ENCODE data around the gene NT5E. TPM values are rescaled to one million over a fixed set of nuclear protein-coding genes. Genes with fewer than 3 reads are reported as not detected.
A peak's percentile ranks its signal among the peaks of the same experiment; 100 is the strongest.

NT5E gene
- total RNA-seq, 1 experiment from 2014 or later, result 76.5 TPM

GRCh38 chr6:85456782-85457181 lies 6.9 kb downstream of the NT5E start:
- H3K9me3 Mint-ChIP-seq (ENCODE audit: low read depth, unreplicated experiment), result no peaks in the 10 kb centered on the region
- no peaks in the 10 kb centered on the region for H3K36me3 Mint-ChIP-seq (ENCODE audit: insufficient read depth, unreplicated experiment)
- H3K4me3 Mint-ChIP-seq (ENCODE audit: low read depth, unreplicated experiment), result no peak overlapping the region
- TF ChIP-seq, protein P1, sequence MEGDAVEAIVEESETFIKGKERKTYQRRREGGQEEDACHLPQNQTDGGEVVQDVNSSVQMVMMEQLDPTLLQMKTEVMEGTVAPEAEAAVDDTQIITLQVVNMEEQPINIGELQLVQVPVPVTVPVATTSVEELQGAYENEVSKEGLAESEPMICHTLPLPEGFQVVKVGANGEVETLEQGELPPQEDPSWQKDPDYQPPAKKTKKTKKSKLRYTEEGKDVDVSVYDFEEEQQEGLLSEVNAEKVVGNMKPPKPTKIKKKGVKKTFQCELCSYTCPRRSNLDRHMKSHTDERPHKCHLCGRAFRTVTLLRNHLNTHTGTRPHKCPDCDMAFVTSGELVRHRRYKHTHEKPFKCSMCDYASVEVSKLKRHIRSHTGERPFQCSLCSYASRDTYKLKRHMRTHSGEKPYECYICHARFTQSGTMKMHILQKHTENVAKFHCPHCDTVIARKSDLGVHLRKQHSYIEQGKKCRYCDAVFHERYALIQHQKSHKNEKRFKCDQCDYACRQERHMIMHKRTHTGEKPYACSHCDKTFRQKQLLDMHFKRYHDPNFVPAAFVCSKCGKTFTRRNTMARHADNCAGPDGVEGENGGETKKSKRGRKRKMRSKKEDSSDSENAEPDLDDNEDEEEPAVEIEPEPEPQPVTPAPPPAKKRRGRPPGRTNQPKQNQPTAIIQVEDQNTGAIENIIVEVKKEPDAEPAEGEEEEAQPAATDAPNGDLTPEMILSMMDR (IDR thresholded peaks at IDR 0.05; ENCODE audit: unreplicated experiment), result no peak
- peak overlapping the region; percentile 9 for H3K27ac Mint-ChIP-seq (ENCODE audit: unreplicated experiment)
- CTCF ChIA-PET, result no interaction called here
- intact Hi-C loops (cut with micrococcal nuclease; ENCODE audit: unreplicated experiment), result no loop called here
- no peaks in the 10 kb centered on the region for H3K27me3 Mint-ChIP-seq (ENCODE audit: unreplicated experiment)
- peaks cover 82% of the 10 kb centered on the region for H3K4me1 Mint-ChIP-seq (ENCODE audit: low read depth, unreplicated experiment)
- no TSS peak for BruUV-seq (replicated peaks)
- DNase-seq, result no peak

GRCh38 chr6:85458184-85458583 lies 8.3 kb downstream of the NT5E start:
- no TSS peak for BruUV-seq (replicated peaks)
- H3K4me1 Mint-ChIP-seq (ENCODE audit: low read depth, unreplicated experiment), result peaks cover 82% of the 10 kb centered on the region
- H3K27ac Mint-ChIP-seq (ENCODE audit: unreplicated experiment), result no peak overlapping the region
- H3K4me3 Mint-ChIP-seq (ENCODE audit: low read depth, unreplicated experiment), result no peak overlapping the region
- no peaks in the 10 kb centered on the region for H3K27me3 Mint-ChIP-seq (ENCODE audit: unreplicated experiment)
- no peak for DNase-seq
- TF ChIP-seq, protein P1 (IDR thresholded peaks at IDR 0.05; ENCODE audit: unreplicated experiment), result no peak
- peaks cover 4% of the 10 kb centered on the region for H3K36me3 Mint-ChIP-seq (ENCODE audit: insufficient read depth, unreplicated experiment)
- CTCF ChIA-PET, result no interaction called here
- no peaks in the 10 kb centered on the region for H3K9me3 Mint-ChIP-seq (ENCODE audit: low read depth, unreplicated experiment)
- intact Hi-C loops (cut with micrococcal nuclease; ENCODE audit: unreplicated experiment), result no loop called here

GRCh38 chr6:85458782-85459181 lies 8.9 kb downstream of the NT5E start:
- CTCF ChIA-PET, result interaction anchor here (1.5 kb wide), 1 partner anchor 54 kb away, joined by 3 read pairs; no protein-coding TSS in a partner anchor
- TF ChIP-seq, protein P1 (IDR thresholded peaks at IDR 0.05; ENCODE audit: unreplicated experiment), result no peak
- no peaks in the 10 kb centered on the region for H3K27me3 Mint-ChIP-seq (ENCODE audit: unreplicated experiment)
- H3K4me1 Mint-ChIP-seq (ENCODE audit: low read depth, unreplicated experiment), result peaks cover 82% of the 10 kb centered on the region
- intact Hi-C loops (cut with micrococcal nuclease; ENCODE audit: unreplicated experiment), result no loop called here
- no TSS peak for BruUV-seq (replicated peaks)
- DNase-seq, result no peak
- H3K36me3 Mint-ChIP-seq (ENCODE audit: insufficient read depth, unreplicated experiment), result peaks cover 4% of the 10 kb centered on the region
- no peaks in the 10 kb centered on the region for H3K9me3 Mint-ChIP-seq (ENCODE audit: low read depth, unreplicated experiment)
- H3K27ac Mint-ChIP-seq (ENCODE audit: unreplicated experiment), result peak overlapping the region; percentile 51
- H3K4me3 Mint-ChIP-seq (ENCODE audit: low read depth, unreplicated experiment), result no peak overlapping the region

DNA sequence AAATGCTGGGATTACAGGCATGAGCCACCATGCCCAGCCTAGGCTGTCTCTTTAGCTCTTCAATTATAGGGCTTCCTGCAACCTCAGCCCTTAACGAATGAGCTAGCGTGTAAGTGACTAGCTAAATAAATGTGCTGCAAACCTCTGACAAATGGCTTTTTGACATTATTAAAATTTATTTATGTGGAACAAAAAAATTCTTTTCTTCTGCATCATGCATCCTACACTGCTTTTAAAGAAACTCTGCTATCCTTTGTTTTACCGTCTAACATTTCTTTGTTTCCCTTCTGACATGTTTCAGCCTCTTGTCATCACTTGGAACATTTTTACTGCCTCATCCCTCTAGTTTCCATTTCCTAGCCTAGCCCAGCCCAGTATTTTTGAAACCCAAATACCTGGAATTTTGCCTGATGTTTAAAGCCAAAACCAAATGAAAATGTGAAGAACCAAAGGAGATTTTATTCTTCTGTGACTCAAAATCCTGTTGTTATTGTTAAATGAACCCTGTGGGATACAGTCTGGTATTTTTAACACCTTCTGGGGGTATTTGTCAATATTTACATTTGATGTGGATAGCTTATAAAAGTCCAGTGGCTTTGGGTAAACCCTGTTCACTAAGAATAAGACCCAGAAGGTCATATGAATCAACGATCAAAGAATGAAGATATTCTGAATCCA lies 9.5 kb downstream of the NT5E start:
- no peak for DNase-seq
- Mint-ChIP-seq H3K4me1 (ENCODE audit: low read depth, unreplicated experiment) (peaks cover 82% of the 10 kb centered on the region), H3K36me3 (ENCODE audit: insufficient read depth, unreplicated experiment) (peaks cover 8% of the 10 kb centered on the region), H3K9me3 (ENCODE audit: low read depth, unreplicated experiment) (no peaks in the 10 kb centered on the region), H3K27me3 (ENCODE audit: unreplicated experiment) (no peaks in the 10 kb centered on the region), H3K27ac (ENCODE audit: unreplicated experiment) (peak overlapping the region; percentile 51), H3K4me3 (ENCODE audit: low read depth, unreplicated experiment) (no peak overlapping the region)
- intact Hi-C loops (cut with micrococcal nuclease; ENCODE audit: unreplicated experiment), result no loop called here
- CTCF ChIA-PET, result interaction anchor here (1.5 kb wide), 1 partner anchor 55 kb away, joined by 3 read pairs; no protein-coding TSS in a partner anchor
- TF ChIP-seq, protein P1 (IDR thresholded peaks at IDR 0.05; ENCODE audit: unreplicated experiment), result no peak
- BruUV-seq (replicated peaks), result no TSS peak

Measured in Calu3 (cell line).